SK-N-SH (cell line): ENCODE measurements around the gene ANKRD13B. TPM values are rescaled to one million over a fixed set of nuclear protein-coding genes. Genes with fewer than 3 reads are reported as not detected.

Source experiments
- CTCF ChIA-PET: fragments of 300-600, 350-600 bp; formaldehyde crosslinking; extraction: SDS; loops from one replicate; lab custom pipeline; 2021; lab: Yijun Ruan, JAX
- POLR2A ChIA-PET: fragments of 350-600 bp; sonication (Branson Sonifier 250); formaldehyde crosslinking; extraction: SDS; loops from one replicate; lab custom pipeline; 2020; ENCODE audit warnings: antibody characterized with exemption, inconsistent platforms; lab: Yijun Ruan, JAX
- DNase-seq: peaks from one replicate; pipeline ENCODE4 v3.0.0; 2012
- H2AFZ ChIP-seq: fragments of 200-600 bp; sonication (generic); 2 replicates; pipeline ENCODE4 v1.8.1; 2016; ENCODE audit warnings: antibody characterized with exemption, mild to moderate bottlenecking, low read depth
- H3F3A ChIP-seq: fragments of 200-600 bp; sonication (generic); replicated peaks from 2 replicates; pipeline ENCODE3; 2016; ENCODE audit warnings: antibody characterized with exemption, mild to moderate bottlenecking; ENCODE audit not compliant: insufficient read depth
- H3K27ac ChIP-seq, 2 experiments: fragments of 200-500 bp in 1 of 2; fragments of 200-600 bp in 1 of 2; sonication (Bioruptor generic) in 1 of 2; sonication (generic), shearing (Covaris generic) in 1 of 2; 2 replicates each; pipeline versions ENCODE4 v1.5.1 to v1.6.1; 2014 to 2016; ENCODE audit warnings: low read depth in 2 of 2, inconsistent platforms in 1 of 2, low read length in 1 of 2, mild to moderate bottlenecking in 1 of 2, mixed read lengths in 1 of 2
- H3K27me3 ChIP-seq: fragments of 200-600 bp; sonication (generic), shearing (Covaris generic); 2 replicates; pipeline ENCODE4 v1.6.1; 2016; ENCODE audit warnings: mixed run types; ENCODE audit not compliant: insufficient read depth
- H3K36me3 ChIP-seq, 2 experiments: fragments of 200-500 bp in 1 of 2; fragments of 200-600 bp in 1 of 2; sonication (Bioruptor generic) in 1 of 2; sonication (generic) in 1 of 2; replicated peaks in 1 of 2; 2 replicates each; pipeline versions ENCODE3 to v1.5.1; 2014 to 2016; ENCODE audit warnings: low read length in 1 of 2, mild to moderate bottlenecking in 1 of 2; ENCODE audit not compliant: insufficient read depth in 2 of 2, control insufficient read depth in 1 of 2
- H3K4me1 ChIP-seq, 2 experiments: fragments of 200-500 bp in 1 of 2; fragments of 200-600 bp in 1 of 2; sonication (Bioruptor generic) in 1 of 2; sonication (generic), shearing (Covaris generic) in 1 of 2; 2 replicates each; pipeline versions ENCODE4 v1.5.1 to v1.6.1; 2014 to 2016; ENCODE audit warnings: low read depth in 1 of 2, low read length in 1 of 2, mixed run types in 1 of 2; ENCODE audit not compliant: insufficient read depth in 2 of 2, control insufficient read depth in 1 of 2
- H3K4me2 ChIP-seq: fragments of 200-600 bp; sonication (generic), shearing (Covaris generic); 2 replicates; pipeline ENCODE4 v1.6.1; 2017; ENCODE audit warnings: mixed run types
- H3K4me3 ChIP-seq, 2 experiments: fragments of 200-500 bp in 1 of 2; fragments of 200-600 bp in 1 of 2; sonication (Bioruptor generic) in 1 of 2; sonication (generic), shearing (Covaris generic) in 1 of 2; 2 replicates each; pipeline versions ENCODE4 v1.5.1 to v1.8.1; 2014 to 2016; ENCODE audit warnings: low read depth in 2 of 2, inconsistent platforms in 1 of 2, low read length in 1 of 2, mild to moderate bottlenecking in 1 of 2, mixed read lengths in 1 of 2, moderate library complexity in 1 of 2
- H3K79me2 ChIP-seq: fragments of 200-600 bp; sonication (generic); 2 replicates; pipeline ENCODE4 v1.8.1; 2017; ENCODE audit warnings: mild to moderate bottlenecking; ENCODE audit not compliant: insufficient read depth
- H3K9ac ChIP-seq: fragments of 200-600 bp; sonication (generic); 2 replicates; pipeline ENCODE4 v1.6.1; 2017; ENCODE audit warnings: mixed run types
- H3K9me2 ChIP-seq: fragments of 200-600 bp; sonication (generic); 2 replicates; pipeline ENCODE4 v1.6.1; 2017; ENCODE audit warnings: mixed run types
- H3K9me3 ChIP-seq: fragments of 200-600 bp; sonication (generic); 2 replicates; pipeline ENCODE4 v1.6.1; 2017; ENCODE audit warnings: mixed run types, mild to moderate bottlenecking, moderate library complexity
- H4K20me1 ChIP-seq: fragments of 200-600 bp; sonication (generic); 2 replicates; pipeline ENCODE4 v1.6.1; 2017; ENCODE audit warnings: mild to moderate bottlenecking, mixed run types; ENCODE audit not compliant: insufficient read depth
- CHD2 ChIP-seq: fragments of 150-350 bp; IDR thresholded peaks from 2 replicates; pipeline ENCODE4 v1.6.1; 2018; ENCODE audit warnings: low read length; ENCODE audit not compliant: partially characterized antibody
- EZH2phosphoT487 ChIP-seq: fragments of 200-600 bp; sonication (generic); IDR thresholded peaks from 2 replicates; pipeline ENCODE4 v1.6.1; 2017; ENCODE audit warnings: low read depth, mixed run types, mild to moderate bottlenecking, antibody characterized with exemption, moderate library complexity, borderline replicate concordance
- FOXJ3 ChIP-seq: sonication (generic); formaldehyde crosslinking; IDR thresholded peaks from 2 replicates; pipeline ENCODE4 v1.5.1; 2020; ENCODE audit warnings: mild to moderate bottlenecking, missing genetic modification reagents
- MAX ChIP-seq: IDR thresholded peaks from 2 replicates; pipeline ENCODE4 v1.4.0; 2012; ENCODE audit warnings: low read depth
- MEF2A ChIP-seq: IDR thresholded peaks from 2 replicates; pipeline ENCODE4 v1.4.0; 2012; ENCODE audit warnings: low read depth, borderline replicate concordance
- MXI1 ChIP-seq: IDR thresholded peaks from 2 replicates; pipeline ENCODE4 v1.6.1; 2012; ENCODE audit warnings: mild to moderate bottlenecking, low read depth, low read length, improper control_type of control experiment
- NRF1 ChIP-seq: IDR thresholded peaks from 2 replicates; pipeline ENCODE4 v1.6.1; 2012; ENCODE audit warnings: low read depth, mild to moderate bottlenecking, low read length
- POLR2AphosphoS5 ChIP-seq: IDR thresholded peaks from 2 replicates; pipeline ENCODE4 v1.6.1; 2012; ENCODE audit warnings: low read depth, low read length
- RCOR1 ChIP-seq: fragments of 150-350 bp; IDR thresholded peaks from 2 replicates; pipeline ENCODE4 v1.6.1; 2017; ENCODE audit warnings: antibody characterized with exemption, low read length
- REST ChIP-seq: IDR thresholded peaks from 2 replicates; pipeline ENCODE4 v1.6.1; 2012; ENCODE audit warnings: mild to moderate bottlenecking, low read depth, low read length, moderate library complexity
- RFX5 ChIP-seq: IDR thresholded peaks from 2 replicates; pipeline ENCODE4 v1.6.1; 2012; ENCODE audit warnings: mild to moderate bottlenecking, improper control_type of control experiment, low read length
- SIN3A ChIP-seq: IDR thresholded peaks from 2 replicates; pipeline ENCODE4 v1.6.1; 2012; ENCODE audit warnings: low read depth, mild to moderate bottlenecking, low read length, moderate library complexity, borderline replicate concordance
- TEAD4 ChIP-seq: IDR thresholded peaks from 2 replicates; pipeline ENCODE4 v1.4.0; 2012; ENCODE audit warnings: mild to moderate bottlenecking, borderline replicate concordance; ENCODE audit not compliant: insufficient read depth
- YY1 ChIP-seq: IDR thresholded peaks from 2 replicates; pipeline ENCODE4 v1.4.0; 2012; ENCODE audit warnings: low read depth, mild to moderate bottlenecking
- ZBTB33 ChIP-seq: IDR thresholded peaks from 2 replicates; pipeline ENCODE4 v1.4.0; 2012; ENCODE audit warnings: low read depth, borderline replicate concordance
- WGBS: methylation state at CpG from one replicate; pipeline ENCODE4 v1.1.6; 2017; ENCODE audit warnings: low lambda C conversion rate; 5-methylcytosine and 5-hydroxymethylcytosine counted together
- polyA plus RNA-seq, 3 experiments: library from polyadenylated mRNA; depleted of rRNA; stranded (reverse); fragments of >200 nt; gene quantifications; 2 replicates each; pipeline ENCODE4 v1.2.3, GENCODE V29; 2012
- TF ChIP-seq, protein P1 (sequence below): IDR thresholded peaks from 2 replicates; pipeline ENCODE4 v1.4.0; 2012; ENCODE audit warnings: low read depth, borderline replicate concordance
- TF ChIP-seq, protein P2 (sequence below): fragments of 150-350 bp; IDR thresholded peaks from 2 replicates; pipeline ENCODE4 v1.6.1; 2016; ENCODE audit warnings: mild to moderate bottlenecking, low read depth, low read length

ANKRD13B gene
- polyA plus RNA-seq, 1 of the 3 experiments (the other 2 are of a cell fraction): 16.1 TPM

DNA sequence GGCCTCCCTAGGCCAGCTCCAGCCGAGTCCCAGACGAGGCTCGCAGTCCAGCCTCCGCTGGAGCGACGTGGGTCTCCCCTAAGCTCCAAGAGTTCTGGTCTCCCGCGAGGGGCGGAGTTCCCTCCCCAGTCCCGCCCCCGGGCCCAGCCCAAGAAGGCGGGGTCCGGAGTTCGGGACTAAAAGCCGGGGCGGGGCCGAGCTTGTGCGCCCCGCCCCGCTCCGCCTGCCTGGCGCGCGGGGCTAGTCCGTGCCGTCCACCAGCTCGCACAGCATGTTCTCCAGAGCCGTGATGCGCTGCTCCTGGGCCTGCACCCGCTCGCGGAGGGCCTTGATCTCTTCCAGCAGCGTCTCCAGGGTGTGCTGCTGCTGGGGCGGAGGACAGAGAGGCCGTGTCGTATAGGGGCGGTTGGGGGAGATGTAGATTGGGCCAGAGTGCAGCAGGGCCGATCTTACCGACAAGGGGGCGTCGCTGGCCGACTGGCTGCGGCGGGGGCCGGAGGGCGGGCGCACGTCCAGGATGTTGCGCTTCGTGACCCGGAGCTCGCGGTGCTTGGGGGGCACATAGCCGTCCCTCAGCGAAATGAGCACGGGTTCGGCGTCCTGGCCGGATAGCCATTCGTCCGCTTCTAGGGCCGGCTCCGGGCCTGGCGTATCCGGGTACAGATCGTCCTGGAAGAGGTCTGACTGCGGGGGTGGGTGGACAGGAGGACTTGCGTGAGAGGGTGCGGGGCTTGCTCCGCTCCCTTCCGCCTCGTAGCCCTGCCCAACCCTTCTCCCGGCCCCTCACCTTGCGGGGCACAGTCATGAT, 22.8 kb downstream of the ANKRD13B start:
- Histone ChIP-seq H3K4me3 (no peak overlapping the region), H3K4me1 (peaks cover 14 to 30% of the 10 kb centered on the region in 2 experiments; a peak in 2 of 4 replicates), H2AFZ (no peak overlapping the region), H3F3A (no peaks in the 10 kb centered on the region), H3K27ac (no peak overlapping the region; a peak in 1 of 4 replicates), H3K9me2 (no peaks in the 10 kb centered on the region), H3K79me2 (no peaks in the 10 kb centered on the region), H4K20me1 (no peaks in the 10 kb centered on the region), H3K36me3 (peaks cover 0 to 24% of the 10 kb centered on the region in 2 experiments), H3K27me3 (no peaks in the 10 kb centered on the region), H3K9ac (no peak overlapping the region), H3K9me3 (no peaks in the 10 kb centered on the region), H3K4me2 (no peak overlapping the region)
- TF ChIP-seq SIN3A: no peak
- TF ChIP-seq POLR2AphosphoS5: no peak
- TF ChIP-seq RCOR1: no peak
- no peak for TF ChIP-seq RFX5
- TF ChIP-seq EZH2phosphoT487: no peak
- TF ChIP-seq, protein P1, sequence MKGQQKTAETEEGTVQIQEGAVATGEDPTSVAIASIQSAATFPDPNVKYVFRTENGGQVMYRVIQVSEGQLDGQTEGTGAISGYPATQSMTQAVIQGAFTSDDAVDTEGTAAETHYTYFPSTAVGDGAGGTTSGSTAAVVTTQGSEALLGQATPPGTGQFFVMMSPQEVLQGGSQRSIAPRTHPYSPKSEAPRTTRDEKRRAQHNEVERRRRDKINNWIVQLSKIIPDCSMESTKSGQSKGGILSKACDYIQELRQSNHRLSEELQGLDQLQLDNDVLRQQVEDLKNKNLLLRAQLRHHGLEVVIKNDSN: no peak
- no peak for TF ChIP-seq TEAD4
- no peak for TF ChIP-seq CHD2
- no peak for TF ChIP-seq MXI1
- TF ChIP-seq NRF1: no peak
- TF ChIP-seq MEF2A: no peak
- TF ChIP-seq, protein P2, sequence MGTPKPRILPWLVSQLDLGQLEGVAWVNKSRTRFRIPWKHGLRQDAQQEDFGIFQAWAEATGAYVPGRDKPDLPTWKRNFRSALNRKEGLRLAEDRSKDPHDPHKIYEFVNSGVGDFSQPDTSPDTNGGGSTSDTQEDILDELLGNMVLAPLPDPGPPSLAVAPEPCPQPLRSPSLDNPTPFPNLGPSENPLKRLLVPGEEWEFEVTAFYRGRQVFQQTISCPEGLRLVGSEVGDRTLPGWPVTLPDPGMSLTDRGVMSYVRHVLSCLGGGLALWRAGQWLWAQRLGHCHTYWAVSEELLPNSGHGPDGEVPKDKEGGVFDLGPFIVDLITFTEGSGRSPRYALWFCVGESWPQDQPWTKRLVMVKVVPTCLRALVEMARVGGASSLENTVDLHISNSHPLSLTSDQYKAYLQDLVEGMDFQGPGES: no peak
- TF ChIP-seq REST: no peak
- TF ChIP-seq MAX: no peak
- TF ChIP-seq YY1: no peak
- TF ChIP-seq ZBTB33: no peak
- TF ChIP-seq FOXJ3 (CRISPR knock-in tag): no peak
- peak; percentile 61 for DNase-seq
- ChIA-PET POLR2A (no interaction called here), CTCF (interaction anchor here (1.2 to 1.5 kb wide), 3 partner anchors 22 to 164 kb away, joined by 3 to 4 read pairs (median 4); no protein-coding TSS in a partner anchor)
- 90% methylated on average over 56 of the region's 74 CpGs for WGBS
